HG03108 (cell line): ENCODE data around the gene SLC24A4.

Source experiments
- ATAC-seq: cut with Tn5 transposase; IDR thresholded peaks from one replicate; pipeline ENCODE4 v1.9.1; 2021; ENCODE audit warnings: moderate library complexity; ENCODE audit not compliant: unreplicated experiment

The SLC24A4 gene

GRCh38 chr14:92452471-92452870 is 129.5 kb downstream of the SLC24A4 start:
- ATAC-seq, result no peak

GRCh38 chr14:92453691-92454090 is 130.7 kb downstream of the SLC24A4 start:
- ATAC-seq, result no peak

DNA sequence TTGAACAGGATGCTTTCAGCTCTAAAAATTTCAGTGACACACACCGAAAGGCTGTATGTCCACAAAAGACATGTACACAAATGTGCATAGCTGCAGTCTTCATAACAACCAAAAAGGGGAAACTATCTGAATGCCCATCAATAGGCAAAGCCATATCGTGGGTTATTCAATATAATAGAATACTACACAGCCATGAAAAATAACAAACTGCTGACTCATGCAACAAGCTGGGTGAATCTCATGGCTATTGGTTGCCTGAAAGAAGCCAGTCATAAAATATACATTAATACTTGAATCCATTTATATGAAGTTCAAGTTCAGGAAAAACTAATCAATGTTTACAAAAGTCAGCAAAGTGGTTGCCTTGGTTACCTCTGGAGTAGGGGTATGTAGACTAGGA is 132.3 kb downstream of the SLC24A4 start:
- ATAC-seq, result no peak

- no peak for ATAC-seq
Observed at GRCh38 chr14:92456215-92457015, 133.4 kb downstream of the SLC24A4 start.

- no peak for ATAC-seq
Observed at GRCh38 chr14:92457016-92457565, 134.1 kb downstream of the SLC24A4 start.

DNA sequence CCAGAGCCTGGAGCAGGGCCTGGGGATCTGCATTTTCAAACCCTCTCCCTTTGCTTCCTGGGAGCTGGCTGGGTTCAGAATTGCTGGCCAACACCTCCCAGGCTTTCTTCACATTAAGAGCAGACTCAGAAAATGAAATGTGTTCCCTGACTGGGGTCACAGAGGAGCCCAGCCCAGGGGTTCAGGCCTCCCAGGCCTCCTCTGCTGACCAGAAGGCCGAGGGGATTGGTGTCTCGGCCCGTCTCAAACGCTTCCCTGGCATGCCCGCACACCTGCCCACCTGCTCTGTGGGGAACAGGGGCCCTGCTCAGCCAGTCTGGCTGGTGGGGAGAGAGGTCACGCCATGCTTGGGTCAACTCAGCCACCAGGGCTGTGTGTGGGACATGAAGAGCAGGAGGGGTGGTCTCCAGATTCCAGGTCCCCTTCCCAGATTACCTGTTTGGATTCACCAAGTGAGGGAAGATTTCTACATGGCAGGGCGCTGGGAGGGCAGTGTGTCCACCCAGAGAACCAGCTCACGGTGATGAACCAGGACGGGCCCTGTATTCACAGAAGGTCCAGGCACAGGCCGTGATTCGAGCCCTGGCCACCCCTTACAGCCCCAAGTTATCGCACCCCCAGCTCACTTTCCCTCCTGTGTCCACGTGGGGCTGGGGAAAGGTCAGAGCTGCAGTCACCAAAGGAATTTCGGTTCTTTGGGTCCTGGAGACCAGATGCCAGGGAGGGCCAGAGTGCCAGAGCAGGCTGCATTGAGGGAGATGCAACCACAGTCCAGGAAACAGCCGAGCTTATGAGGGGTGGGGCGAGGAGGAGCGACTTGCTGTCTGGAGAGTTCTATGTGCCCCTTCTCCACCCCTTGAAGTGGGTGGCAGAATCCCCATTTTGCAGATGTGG is 135.4 kb downstream of the SLC24A4 start:
- ATAC-seq, result no peak

DNA sequence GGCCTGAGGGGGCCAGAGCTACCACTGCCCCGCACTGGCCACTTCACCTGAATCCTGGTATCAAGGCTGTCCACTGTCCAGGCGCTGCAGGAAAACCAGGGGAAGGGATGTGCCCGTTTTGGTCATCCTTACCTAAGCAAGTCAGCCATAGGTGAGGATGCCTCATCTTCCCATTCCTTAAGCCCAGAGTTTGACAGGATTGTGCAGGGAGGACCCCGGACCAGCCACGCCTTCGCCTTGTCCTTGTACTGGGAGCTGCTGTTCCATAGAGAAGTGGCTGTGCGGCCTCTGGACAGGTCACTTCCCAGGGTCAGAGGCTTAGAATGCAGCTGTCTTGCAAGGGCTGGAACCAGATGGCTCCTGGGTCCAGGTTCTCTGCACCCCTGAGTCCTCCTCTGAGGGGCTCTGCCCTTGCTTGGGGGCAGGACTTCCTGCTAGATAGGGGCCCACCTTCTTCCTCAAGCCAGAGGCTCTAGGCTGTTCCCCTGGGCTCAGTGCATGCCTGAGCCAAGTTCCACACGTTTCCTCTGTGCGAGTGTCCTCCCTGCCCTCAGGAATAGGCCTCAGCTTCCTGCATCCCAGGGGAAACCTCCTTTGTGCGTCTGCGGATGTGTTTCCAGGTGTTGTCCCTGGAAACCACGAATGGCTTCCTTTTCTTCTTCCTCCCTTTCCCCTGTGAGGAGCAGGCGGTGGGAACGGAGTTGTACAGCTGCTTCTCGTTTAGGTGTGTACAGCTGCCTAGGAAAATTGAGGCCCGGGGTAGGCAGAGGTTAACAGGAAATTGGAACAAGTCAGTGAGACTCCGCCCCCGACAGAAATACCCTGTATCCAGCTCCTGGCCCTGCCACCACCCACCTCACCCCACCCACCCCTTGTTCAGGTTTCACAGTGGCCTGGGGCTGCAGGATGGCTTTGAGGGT is 136.3 kb downstream of the SLC24A4 start:
- ATAC-seq, result no peak

- no peak for ATAC-seq
Observed at GRCh38 chr14:92459950-92460421, 137.0 kb downstream of the SLC24A4 start.

GRCh38 chr14:92460541-92460915 is 137.6 kb downstream of the SLC24A4 start:
- ATAC-seq, result no peak

DNA sequence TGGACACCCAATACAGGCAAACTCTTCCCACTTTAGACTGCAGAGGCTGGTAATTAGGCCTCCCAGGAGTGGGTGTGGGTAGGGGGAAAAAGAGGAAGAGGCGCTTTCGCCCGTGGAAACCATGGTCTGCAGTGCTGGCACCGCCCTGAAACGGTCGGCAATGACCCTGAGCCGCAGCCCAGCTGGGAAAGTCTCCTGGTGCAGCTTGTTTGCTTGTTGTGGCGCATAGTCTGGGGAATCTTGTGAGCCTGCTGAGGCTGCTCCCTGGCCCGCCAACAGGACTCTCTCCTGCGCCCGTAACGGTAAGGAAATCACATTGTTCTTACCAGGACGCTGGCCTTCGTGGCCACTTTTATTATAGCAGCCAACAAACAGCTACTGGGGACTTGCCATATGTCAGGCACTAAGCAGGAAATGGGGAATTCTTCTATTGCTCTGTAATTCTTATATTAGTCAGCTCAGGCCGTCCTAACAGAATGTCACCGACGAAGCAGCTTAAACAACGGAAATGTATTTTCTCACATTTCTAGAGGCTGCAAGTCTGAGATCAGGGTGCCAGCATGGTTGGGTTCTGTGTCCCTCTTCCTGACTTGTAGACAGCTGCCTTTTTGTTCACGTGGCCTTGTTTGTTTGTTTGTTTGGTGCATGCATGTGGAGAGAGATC is 138.1 kb downstream of the SLC24A4 start:
- peak; percentile 43 for ATAC-seq

GRCh38 chr14:92461891-92462290 is 138.9 kb downstream of the SLC24A4 start:
- ATAC-seq, result no peak

GRCh38 chr14:92462568-92462967 is 139.6 kb downstream of the SLC24A4 start:
- ATAC-seq, result no peak

DNA sequence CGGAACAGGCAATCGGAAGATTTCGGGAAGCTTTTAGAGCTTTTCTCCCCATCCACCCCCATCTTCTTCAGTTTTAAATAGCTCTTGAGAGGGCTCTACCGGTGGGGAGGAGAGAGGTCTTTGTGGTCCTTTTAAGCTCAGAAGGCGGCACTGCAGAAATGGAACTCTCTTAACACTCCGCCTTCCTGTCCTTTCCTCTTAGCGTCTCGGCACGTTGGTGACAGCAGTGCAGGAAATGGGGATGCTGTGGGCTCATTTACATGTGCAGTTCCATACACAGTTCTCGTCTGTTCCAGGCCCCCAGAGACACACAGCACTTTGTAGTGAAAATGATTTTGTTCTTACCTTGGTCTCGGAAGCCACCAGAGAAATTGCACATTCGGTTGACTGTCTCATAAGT is 140.2 kb downstream of the SLC24A4 start:
- ATAC-seq, result no peak

DNA sequence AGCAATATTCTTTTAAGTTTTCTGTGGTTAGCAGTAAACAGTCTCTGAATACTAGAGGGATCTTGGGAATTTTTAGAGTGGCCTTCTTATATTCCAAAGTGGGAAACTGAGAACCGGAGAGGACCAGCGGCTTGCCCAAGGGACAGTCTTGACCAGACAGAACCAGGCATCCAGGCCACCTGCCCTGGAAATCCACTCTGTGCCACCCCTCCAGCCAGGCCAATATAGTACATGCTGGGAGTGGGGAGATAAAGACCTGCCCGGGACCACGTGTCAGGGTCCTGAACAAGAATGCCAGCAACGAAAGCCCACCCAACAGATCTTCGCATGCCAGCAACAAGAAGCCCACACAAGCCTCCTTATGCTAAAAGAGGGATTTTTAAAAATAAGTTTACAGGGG is 141.2 kb downstream of the SLC24A4 start:
- no peak for ATAC-seq

DNA sequence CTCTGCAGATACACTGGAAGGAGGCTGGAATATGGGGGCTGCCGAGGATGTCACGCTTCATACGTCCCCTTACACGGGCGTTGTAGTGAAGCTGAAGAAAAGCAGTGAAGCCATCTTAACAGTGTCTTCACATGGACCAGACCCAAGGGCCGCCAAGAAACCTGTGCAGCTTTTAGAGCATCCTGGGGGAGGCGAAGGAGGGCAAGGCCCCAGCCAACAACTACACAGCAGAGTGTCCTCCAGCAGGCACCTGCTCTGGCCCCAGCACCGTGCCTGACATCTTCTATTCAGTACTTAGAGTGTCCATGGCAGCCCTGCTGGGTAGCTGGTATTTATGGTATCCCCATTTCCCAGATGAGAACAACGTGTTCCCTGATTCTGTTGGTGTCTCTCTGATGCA is 141.8 kb downstream of the SLC24A4 start:
- ATAC-seq, result no peak

DNA sequence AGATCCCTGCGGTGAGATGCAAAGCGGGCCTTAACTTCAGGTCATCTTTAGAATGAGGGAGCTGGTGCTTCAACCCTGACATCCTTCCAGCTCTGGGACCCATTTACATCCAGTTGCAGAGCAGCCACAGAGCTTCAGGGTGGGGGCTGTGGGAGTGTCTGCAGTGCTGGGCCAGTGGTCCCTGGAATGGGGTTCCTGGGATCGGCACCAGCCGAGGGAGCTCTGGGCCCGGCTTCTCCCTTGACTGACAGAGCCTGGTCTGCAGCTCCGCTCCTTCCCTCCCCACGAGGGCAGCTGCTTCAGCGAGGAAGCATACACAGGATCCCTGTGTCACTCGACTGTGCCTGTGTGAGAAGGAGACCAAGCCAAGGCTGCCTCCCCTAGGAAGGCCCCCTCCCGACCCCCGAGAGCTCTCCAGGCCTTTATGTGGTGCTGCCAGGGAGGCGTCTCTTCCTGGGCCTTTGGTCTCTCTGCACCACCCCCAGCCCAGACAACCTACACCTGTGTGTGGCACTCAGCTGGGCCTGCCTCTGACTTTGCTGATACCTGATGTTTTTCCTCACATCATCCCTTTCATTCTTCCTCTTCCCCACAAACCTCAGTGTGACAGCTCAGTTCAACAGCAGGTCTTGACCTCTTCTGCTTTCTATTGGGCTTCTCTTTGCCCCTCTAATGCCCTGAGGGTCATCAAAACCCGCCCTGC is 142.5 kb downstream of the SLC24A4 start:
- no peak for ATAC-seq

DNA sequence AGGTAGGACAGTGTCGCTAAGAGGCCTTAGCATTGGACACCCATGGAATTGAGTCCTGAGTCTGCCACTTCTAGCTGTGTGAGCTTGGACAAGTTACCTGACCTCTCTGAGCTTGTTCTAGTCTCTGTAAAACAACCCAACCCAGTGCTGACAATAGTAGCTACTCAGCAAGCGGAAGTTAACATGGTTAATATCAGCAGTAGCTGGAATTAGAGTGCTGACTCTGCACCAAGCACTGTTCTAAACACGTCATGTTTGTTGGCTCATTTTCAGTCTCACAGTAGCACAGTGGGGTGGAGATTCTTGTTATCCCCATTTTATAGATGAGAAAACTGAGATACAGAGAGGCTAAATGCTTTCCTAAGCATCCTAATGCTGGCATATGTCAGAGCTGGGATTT is 143.1 kb downstream of the SLC24A4 start:
- no peak for ATAC-seq

DNA sequence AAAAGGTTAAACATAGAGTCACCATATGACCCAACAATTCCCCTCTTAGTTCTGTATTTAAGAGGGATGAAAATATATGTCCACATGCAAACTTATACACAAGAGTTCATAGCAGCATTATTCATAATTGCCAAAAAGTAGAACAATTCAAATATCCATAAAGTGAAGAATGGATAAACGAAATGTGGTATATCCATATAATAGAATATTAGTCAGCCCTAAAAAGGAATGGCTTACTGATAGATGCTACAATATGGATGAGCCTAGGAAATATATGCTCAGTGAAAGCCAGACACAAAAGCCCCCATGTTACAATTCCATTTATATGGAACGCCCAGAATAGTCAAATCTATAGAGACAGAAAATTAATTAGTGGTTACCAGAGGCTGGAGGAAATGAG is 146.6 kb downstream of the SLC24A4 start:
- no peak for ATAC-seq

- ATAC-seq, result no peak
Observed at GRCh38 chr14:92470215-92470614, 147.2 kb downstream of the SLC24A4 start.
